ENCODE measurements around the gene VAV3.

VAV3 gene

GRCh38 chr1:107622966-107623365, 342.0 kb downstream of the VAV3 start:
- Histone ChIP-seq H3K27me3 (ENCODE audit: insufficient read depth, low read length) (0 out of 2 replicates have a peak, but pooled peaks cover 3% of the 10 kb centered on the region), H2AFZ (ENCODE audit: low read length, unreplicated experiment) (no peak overlapping the region), H3K36me3 (ENCODE audit: insufficient read depth, low read length) (no peaks in the 10 kb centered on the region), H3K27ac (ENCODE audit: low read depth, low read length) (no peak overlapping the region), H3K4me1 (ENCODE audit: control insufficient read depth, insufficient read depth, low read length, unreplicated experiment) (no peaks in the 10 kb centered on the region), H3K79me2 (ENCODE audit: control insufficient read depth, insufficient read depth, low read length, unreplicated experiment) (no peaks in the 10 kb centered on the region), H3K4me3 (ENCODE audit: low read depth, low read length) (no peak overlapping the region)

GRCh38 chr1:107622535-107622934, 342.4 kb downstream of the VAV3 start:
- no peak overlapping the region for H2AFZ ChIP-seq (ENCODE audit: low read length, unreplicated experiment)
- no peak overlapping the region for H3K27ac ChIP-seq (ENCODE audit: low read depth, low read length)
- no peaks in the 10 kb centered on the region for H3K36me3 ChIP-seq (ENCODE audit: insufficient read depth, low read length)
- H3K79me2 ChIP-seq (ENCODE audit: control insufficient read depth, insufficient read depth, low read length, unreplicated experiment): no peaks in the 10 kb centered on the region
- no peak overlapping the region for H3K4me3 ChIP-seq (ENCODE audit: low read depth, low read length)
- H3K27me3 ChIP-seq (ENCODE audit: insufficient read depth, low read length): 0 out of 2 replicates have a peak, but pooled peaks cover 3% of the 10 kb centered on the region
- H3K4me1 ChIP-seq (ENCODE audit: control insufficient read depth, insufficient read depth, low read length, unreplicated experiment): no peaks in the 10 kb centered on the region

- 0 out of 2 replicates have a peak, but pooled peaks cover 3% of the 10 kb centered on the region for H3K27me3 ChIP-seq (ENCODE audit: insufficient read depth, low read length)
- H3K27ac ChIP-seq (ENCODE audit: low read depth, low read length): no peak overlapping the region
- no peaks in the 10 kb centered on the region for H3K79me2 ChIP-seq (ENCODE audit: control insufficient read depth, insufficient read depth, low read length, unreplicated experiment)
- no peaks in the 10 kb centered on the region for H3K36me3 ChIP-seq (ENCODE audit: insufficient read depth, low read length)
- H3K4me3 ChIP-seq (ENCODE audit: low read depth, low read length): no peak overlapping the region
- no peaks in the 10 kb centered on the region for H3K4me1 ChIP-seq (ENCODE audit: control insufficient read depth, insufficient read depth, low read length, unreplicated experiment)
- no peak overlapping the region for H2AFZ ChIP-seq (ENCODE audit: low read length, unreplicated experiment)
These were observed 344.2 kb downstream of the VAV3 start for GRCh38 chr1:107620753-107621152.

DNA sequence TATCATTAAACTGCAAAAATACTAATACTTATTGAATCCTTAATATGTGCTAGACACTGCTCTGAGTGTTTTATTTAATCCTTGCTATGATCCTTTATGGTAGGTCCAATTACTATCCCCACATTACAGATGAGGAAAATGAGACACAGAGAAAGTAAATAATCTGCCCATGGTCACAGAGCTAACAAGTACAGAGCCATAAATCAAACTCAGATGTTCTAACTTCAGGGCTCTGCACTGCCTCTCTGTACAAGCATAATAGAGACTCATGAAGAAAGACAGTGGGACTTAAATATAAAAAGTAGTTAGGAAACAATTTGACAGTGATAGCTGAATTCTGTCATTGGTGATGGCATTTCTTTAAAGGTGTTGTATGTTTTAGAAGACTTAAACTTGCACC, 346.4 kb downstream of the VAV3 start:
- no peak overlapping the region for H2AFZ ChIP-seq (ENCODE audit: low read length, unreplicated experiment)
- no peak overlapping the region for H3K27ac ChIP-seq (ENCODE audit: low read depth, low read length)
- no peaks in the 10 kb centered on the region for H3K4me1 ChIP-seq (ENCODE audit: control insufficient read depth, insufficient read depth, low read length, unreplicated experiment)
- no peak overlapping the region for H3K4me3 ChIP-seq (ENCODE audit: low read depth, low read length)
- 0 out of 2 replicates have a peak, but pooled peaks cover 3% of the 10 kb centered on the region for H3K27me3 ChIP-seq (ENCODE audit: insufficient read depth, low read length)
- H3K36me3 ChIP-seq (ENCODE audit: insufficient read depth, low read length): no peaks in the 10 kb centered on the region
- no peaks in the 10 kb centered on the region for H3K79me2 ChIP-seq (ENCODE audit: control insufficient read depth, insufficient read depth, low read length, unreplicated experiment)

- no peak overlapping the region for H3K27ac ChIP-seq (ENCODE audit: low read depth, low read length)
- H3K36me3 ChIP-seq (ENCODE audit: insufficient read depth, low read length): no peaks in the 10 kb centered on the region
- H3K27me3 ChIP-seq (ENCODE audit: insufficient read depth, low read length): 0 out of 2 replicates have a peak, but pooled peaks cover 3% of the 10 kb centered on the region
These were observed 347.1 kb downstream of the VAV3 start for GRCh38 chr1:107617921-107618320.

GRCh38 chr1:107617456-107617855, 347.5 kb downstream of the VAV3 start:
- Histone ChIP-seq H3K36me3 (ENCODE audit: insufficient read depth, low read length) (no peaks in the 10 kb centered on the region), H3K4me3 (ENCODE audit: low read depth, low read length) (no peak overlapping the region), H3K27me3 (ENCODE audit: insufficient read depth, low read length) (0 out of 2 replicates have a peak, but pooled peaks cover 3% of the 10 kb centered on the region), H3K4me1 (ENCODE audit: control insufficient read depth, insufficient read depth, low read length, unreplicated experiment) (no peaks in the 10 kb centered on the region), H2AFZ (ENCODE audit: low read length, unreplicated experiment) (no peak overlapping the region), H3K79me2 (ENCODE audit: control insufficient read depth, insufficient read depth, low read length, unreplicated experiment) (no peaks in the 10 kb centered on the region), H3K27ac (ENCODE audit: low read depth, low read length) (no peak overlapping the region)

More at GRCh38 chr1:107617921-107618320, 347.1 kb downstream of the VAV3 start:
- no peaks in the 10 kb centered on the region for H3K4me1 ChIP-seq (ENCODE audit: control insufficient read depth, insufficient read depth, low read length, unreplicated experiment)
- no peaks in the 10 kb centered on the region for H3K79me2 ChIP-seq (ENCODE audit: control insufficient read depth, insufficient read depth, low read length, unreplicated experiment)
- no peak overlapping the region for H3K4me3 ChIP-seq (ENCODE audit: low read depth, low read length)
- H2AFZ ChIP-seq (ENCODE audit: low read length, unreplicated experiment): no peak overlapping the region

GRCh38 chr1:107609808-107610207, 355.2 kb downstream of the VAV3 start:
- Histone ChIP-seq H3K27me3 (ENCODE audit: insufficient read depth, low read length) (no peaks in the 10 kb centered on the region), H3K79me2 (ENCODE audit: control insufficient read depth, insufficient read depth, low read length, unreplicated experiment) (no peaks in the 10 kb centered on the region), H3K27ac (ENCODE audit: low read depth, low read length) (no peak overlapping the region), H3K4me1 (ENCODE audit: control insufficient read depth, insufficient read depth, low read length, unreplicated experiment) (no peaks in the 10 kb centered on the region), H3K4me3 (ENCODE audit: low read depth, low read length) (no peak overlapping the region), H3K36me3 (ENCODE audit: insufficient read depth, low read length) (no peaks in the 10 kb centered on the region), H2AFZ (ENCODE audit: low read length, unreplicated experiment) (no peak overlapping the region)

GRCh38 chr1:107604825-107605224, 360.2 kb downstream of the VAV3 start:
- H3K36me3 ChIP-seq (ENCODE audit: insufficient read depth, low read length): no peaks in the 10 kb centered on the region
- H3K27ac ChIP-seq (ENCODE audit: low read depth, low read length): no peak overlapping the region

GRCh38 chr1:107600607-107601160, 364.3 kb downstream of the VAV3 start:
- H3K4me3 ChIP-seq (ENCODE audit: low read depth, low read length): no peak overlapping the region
- no peak overlapping the region for H3K27ac ChIP-seq (ENCODE audit: low read depth, low read length)
- no peaks in the 10 kb centered on the region for H3K79me2 ChIP-seq (ENCODE audit: control insufficient read depth, insufficient read depth, low read length, unreplicated experiment)
- peaks cover 4% of the 10 kb centered on the region; the same call in 1 of the 2 replicates for H3K27me3 ChIP-seq (ENCODE audit: insufficient read depth, low read length)
- no peaks in the 10 kb centered on the region for H3K4me1 ChIP-seq (ENCODE audit: control insufficient read depth, insufficient read depth, low read length, unreplicated experiment)
- H2AFZ ChIP-seq (ENCODE audit: low read length, unreplicated experiment): no peak overlapping the region
- H3K36me3 ChIP-seq (ENCODE audit: insufficient read depth, low read length): no peaks in the 10 kb centered on the region

More at GRCh38 chr1:107604825-107605224, 360.2 kb downstream of the VAV3 start:
- Histone ChIP-seq H3K27me3 (ENCODE audit: insufficient read depth, low read length) (no peaks in the 10 kb centered on the region), H3K79me2 (ENCODE audit: control insufficient read depth, insufficient read depth, low read length, unreplicated experiment) (no peaks in the 10 kb centered on the region), H3K4me1 (ENCODE audit: control insufficient read depth, insufficient read depth, low read length, unreplicated experiment) (no peaks in the 10 kb centered on the region), H3K4me3 (ENCODE audit: low read depth, low read length) (no peak overlapping the region), H2AFZ (ENCODE audit: low read length, unreplicated experiment) (no peak overlapping the region)

- Histone ChIP-seq H2AFZ (ENCODE audit: low read length, unreplicated experiment) (no peak overlapping the region), H3K36me3 (ENCODE audit: insufficient read depth, low read length) (no peaks in the 10 kb centered on the region), H3K79me2 (ENCODE audit: control insufficient read depth, insufficient read depth, low read length, unreplicated experiment) (no peaks in the 10 kb centered on the region), H3K27ac (ENCODE audit: low read depth, low read length) (no peak overlapping the region), H3K27me3 (ENCODE audit: insufficient read depth, low read length) (peaks cover 4% of the 10 kb centered on the region; the same call in 1 of the 2 replicates), H3K4me3 (ENCODE audit: low read depth, low read length) (no peak overlapping the region), H3K4me1 (ENCODE audit: control insufficient read depth, insufficient read depth, low read length, unreplicated experiment) (no peaks in the 10 kb centered on the region)
These were observed 365.8 kb downstream of the VAV3 start for GRCh38 chr1:107599220-107599619.

DNA sequence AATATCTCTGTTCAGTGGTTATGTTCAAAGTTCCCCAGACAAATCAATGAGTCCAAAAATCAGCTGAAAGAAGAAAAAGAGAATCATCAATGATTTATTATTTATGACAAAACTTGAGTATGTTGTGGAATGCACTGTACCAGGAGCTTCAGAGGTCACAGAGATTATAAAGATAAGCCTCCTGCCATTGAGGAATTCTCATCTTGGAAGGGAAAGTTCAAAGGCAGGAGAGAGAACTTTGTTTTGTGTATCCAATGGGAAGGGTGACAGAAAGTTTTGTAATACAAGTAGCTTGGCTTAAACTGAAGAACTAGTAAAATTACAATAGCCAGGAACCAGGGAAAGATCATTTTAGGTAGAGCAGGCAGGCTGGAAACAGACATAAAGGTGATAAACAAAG, 367.7 kb downstream of the VAV3 start:
- Histone ChIP-seq H3K4me3 (ENCODE audit: low read depth, low read length) (no peak overlapping the region), H3K79me2 (ENCODE audit: control insufficient read depth, insufficient read depth, low read length, unreplicated experiment) (no peaks in the 10 kb centered on the region), H3K27me3 (ENCODE audit: insufficient read depth, low read length) (peaks cover 4% of the 10 kb centered on the region; the same call in 1 of the 2 replicates), H2AFZ (ENCODE audit: low read length, unreplicated experiment) (no peak overlapping the region), H3K4me1 (ENCODE audit: control insufficient read depth, insufficient read depth, low read length, unreplicated experiment) (no peaks in the 10 kb centered on the region), H3K27ac (ENCODE audit: low read depth, low read length) (no peak overlapping the region), H3K36me3 (ENCODE audit: insufficient read depth, low read length) (no peaks in the 10 kb centered on the region)
